Breast epithelium (tissue), 4 donors: Measurements from ENCODE around the gene TFF3. TPM values are rescaled to one million over a fixed set of nuclear protein-coding genes. Genes with fewer than 3 reads are reported as not detected.
A peak's percentile ranks its signal among the peaks of the same experiment; 100 is the strongest.

Experiments
- DNase-seq, 2 donors: peaks; one replicate each; pipeline ENCODE4 v3.0.0-alpha.2; 2019; ENCODE audit warnings: low spot score in 2 of 2
- H3K27ac ChIP-seq, 2 donors: fragments of 200-600 bp; sonication (generic) in 1 of 2; one replicate each; pipeline ENCODE4 v1.5.1; 2016 to 2019; ENCODE audit warnings: mild to moderate bottlenecking in 1 of 2
- H3K27me3 ChIP-seq, 2 donors: fragments of 200-600 bp; sonication (generic) in 1 of 2; one replicate each; pipeline versions ENCODE4 v1.5.1 to v1.6.0; 2017 to 2019; ENCODE audit warnings: control low read depth in 1 of 2, mild to moderate bottlenecking in 1 of 2
- H3K36me3 ChIP-seq: fragments of 200-600 bp; one replicate; pipeline ENCODE4 v1.5.1; 2019
- H3K4me1 ChIP-seq, 2 donors: fragments of 200-600 bp; sonication (generic); one replicate each; pipeline ENCODE4 v1.5.1; 2016 to 2019; ENCODE audit warnings: control low read depth in 1 of 2
- H3K4me3 ChIP-seq, 3 donors: fragments of 200-600 bp; sonication (generic); 1 replicate in 2 of 3; 2 replicates in 1 of 3; pipeline ENCODE4 v1.5.1; 2016 to 2019; ENCODE audit warnings: mild to moderate bottlenecking in 3 of 3, moderate library complexity in 2 of 3
- H3K9me3 ChIP-seq, 2 donors: fragments of 200-600 bp; sonication (generic) in 1 of 2; one replicate each; pipeline ENCODE4 v1.5.1; 2016 to 2019; ENCODE audit warnings: control low read depth in 1 of 2
- POLR2A ChIP-seq: fragments of 450-650 bp; IDR thresholded peaks from one replicate; pipeline ENCODE4 v1.6.1; 2016; ENCODE audit warnings: antibody characterized with exemption, mild to moderate bottlenecking, moderate library complexity
- POLR2AphosphoS5 ChIP-seq, 3 donors: sonication (generic); formaldehyde crosslinking; IDR thresholded peaks; one replicate each; pipeline ENCODE4 v1.6.1; 2017; ENCODE audit warnings: antibody characterized with exemption in 3 of 3
- intact Hi-C: fragments of 100-400 bp; cut with DNase I; formaldehyde crosslinking; loops from one replicate; pipeline ENCODE4 v1.15.1; 2023; ENCODE audit warnings: low total_unique reads
- total RNA-seq, 3 donors: library from RNA; depleted of rRNA; stranded (reverse); fragments of >200 nt; gene quantifications; one replicate each; pipeline ENCODE4 v1.1.0, GENCODE V29; 2016
- TF ChIP-seq, protein P1 (sequence below), 3 donors: fragments of 450-650 bp; IDR thresholded peaks; one replicate each; pipeline ENCODE4 v1.5.1; 2016 to 2017; ENCODE audit warnings: antibody characterized with exemption in 3 of 3, mild to moderate bottlenecking in 3 of 3, moderate library complexity in 3 of 3

The TFF3 gene
- total RNA-seq, 3 donors from 2014 or later: 0.96 to 108 (median 11.4) TPM

DNA sequence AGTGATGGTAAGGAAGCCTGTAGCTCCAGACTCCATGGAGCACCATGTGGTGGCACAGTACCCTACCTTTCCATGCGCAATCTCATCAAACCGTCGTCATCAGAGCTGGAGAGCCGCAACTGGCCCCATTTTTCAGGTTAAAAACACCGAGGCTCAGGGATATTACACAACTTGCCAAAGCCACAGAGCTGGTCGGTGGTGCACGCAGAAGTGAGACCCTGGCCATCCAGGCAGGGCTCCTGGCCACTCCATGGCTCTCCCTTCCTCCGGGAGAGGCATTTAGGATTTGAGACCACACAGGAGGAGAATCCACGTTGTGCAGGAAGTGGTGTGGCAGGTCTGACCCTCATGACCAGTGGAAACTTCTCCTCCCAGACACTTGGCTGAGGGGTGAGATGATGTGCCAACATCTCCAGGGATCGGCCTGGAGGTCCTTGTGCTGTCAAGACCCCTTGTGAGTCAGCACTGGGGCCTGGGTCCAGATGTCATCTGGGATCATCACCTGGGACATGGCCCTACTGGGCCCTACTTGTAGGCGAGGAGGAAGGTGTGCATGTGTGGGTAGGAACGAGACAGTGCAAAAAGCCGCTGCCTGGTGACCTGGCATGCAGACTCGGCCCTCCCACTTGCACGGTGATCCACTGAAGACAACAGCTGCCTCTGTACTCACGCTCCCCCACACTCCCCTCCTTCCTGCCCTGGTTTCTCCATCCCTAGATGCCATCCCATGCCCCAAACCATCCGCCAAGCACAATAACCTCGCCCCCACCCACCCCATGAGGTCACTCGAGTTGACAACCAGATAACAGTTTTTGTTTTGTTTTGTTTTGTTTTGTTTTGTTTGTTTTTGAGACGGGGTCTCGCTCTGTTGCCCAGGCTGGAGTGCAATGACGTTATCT, 10.4 kb downstream of the TFF3 start:
- Histone ChIP-seq H3K9me3 (no peaks in the 10 kb centered on the region), H3K27ac (no peak overlapping the region), H3K36me3 (no peaks in the 10 kb centered on the region), H3K4me3 (no peak overlapping the region), H3K4me1 (peaks cover 0 to 4% of the 10 kb centered on the region in 2 donors), H3K27me3 (peaks cover 0 to 8% of the 10 kb centered on the region in 2 donors)
- intact Hi-C loops: no loop called here
- TF ChIP-seq, protein P1, sequence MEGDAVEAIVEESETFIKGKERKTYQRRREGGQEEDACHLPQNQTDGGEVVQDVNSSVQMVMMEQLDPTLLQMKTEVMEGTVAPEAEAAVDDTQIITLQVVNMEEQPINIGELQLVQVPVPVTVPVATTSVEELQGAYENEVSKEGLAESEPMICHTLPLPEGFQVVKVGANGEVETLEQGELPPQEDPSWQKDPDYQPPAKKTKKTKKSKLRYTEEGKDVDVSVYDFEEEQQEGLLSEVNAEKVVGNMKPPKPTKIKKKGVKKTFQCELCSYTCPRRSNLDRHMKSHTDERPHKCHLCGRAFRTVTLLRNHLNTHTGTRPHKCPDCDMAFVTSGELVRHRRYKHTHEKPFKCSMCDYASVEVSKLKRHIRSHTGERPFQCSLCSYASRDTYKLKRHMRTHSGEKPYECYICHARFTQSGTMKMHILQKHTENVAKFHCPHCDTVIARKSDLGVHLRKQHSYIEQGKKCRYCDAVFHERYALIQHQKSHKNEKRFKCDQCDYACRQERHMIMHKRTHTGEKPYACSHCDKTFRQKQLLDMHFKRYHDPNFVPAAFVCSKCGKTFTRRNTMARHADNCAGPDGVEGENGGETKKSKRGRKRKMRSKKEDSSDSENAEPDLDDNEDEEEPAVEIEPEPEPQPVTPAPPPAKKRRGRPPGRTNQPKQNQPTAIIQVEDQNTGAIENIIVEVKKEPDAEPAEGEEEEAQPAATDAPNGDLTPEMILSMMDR (IDR thresholded peaks at IDR 0.05): no peak
- DNase-seq: peak in 1 of 2 donors; percentile 7

DNA sequence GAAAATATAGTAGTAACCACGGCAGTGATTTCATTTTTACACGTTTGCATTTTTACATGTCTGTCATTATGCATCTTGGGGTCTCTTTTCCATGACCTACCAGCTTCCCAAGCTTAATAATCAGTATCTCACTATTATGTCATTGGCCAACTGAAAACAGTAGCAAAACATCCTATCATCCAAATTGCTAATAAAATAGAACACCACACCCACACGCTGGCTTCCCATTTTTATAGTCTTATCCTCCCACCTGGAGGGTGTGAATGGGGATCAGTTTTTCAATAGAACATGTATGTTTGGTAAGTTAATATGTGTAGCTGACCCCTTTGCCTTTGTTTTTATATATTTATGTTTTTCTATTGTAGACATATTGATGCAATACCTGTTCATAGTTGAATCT, 11.8 kb downstream of the TFF3 start:
- intact Hi-C loops: no loop called here
- H3K27ac ChIP-seq: peak overlapping the region in 1 of 2 donors; percentile 77
- peaks cover 0 to 8% of the 10 kb centered on the region in 2 donors for H3K27me3 ChIP-seq
- no peaks in the 10 kb centered on the region for H3K36me3 ChIP-seq
- peaks cover 0 to 4% of the 10 kb centered on the region in 2 donors for H3K4me1 ChIP-seq
- DNase-seq: no peak
- no peak overlapping the region for H3K4me3 ChIP-seq
- TF ChIP-seq, protein P1 (IDR thresholded peaks at IDR 0.05): no peak
- TF ChIP-seq POLR2A: no peak
- no peak for TF ChIP-seq POLR2AphosphoS5 (IDR thresholded peaks at IDR 0.05)
- no peaks in the 10 kb centered on the region for H3K9me3 ChIP-seq

DNA sequence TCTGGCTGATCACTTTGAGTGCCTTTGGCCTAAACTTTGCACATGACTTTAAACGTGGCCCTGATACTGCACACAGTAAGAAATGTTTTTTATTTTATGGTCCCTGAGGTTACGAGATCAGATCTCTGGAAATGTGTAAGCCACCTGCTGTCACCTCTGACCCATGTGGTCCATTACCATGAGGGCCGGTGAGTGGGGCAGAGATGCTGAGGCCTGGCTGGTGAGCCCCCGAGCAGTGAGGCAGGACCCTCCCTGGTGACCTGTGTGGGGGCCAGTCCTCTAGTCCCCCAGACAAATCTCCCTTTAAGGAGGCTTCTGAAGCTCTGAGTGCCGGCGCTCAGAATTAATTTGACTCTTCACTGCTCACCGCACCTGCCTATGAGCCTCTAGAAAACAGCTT, 12.4 kb downstream of the TFF3 start:
- Histone ChIP-seq H3K27ac (peak overlapping the region; percentile 25 to 77), H3K4me3 (no peak overlapping the region), H3K9me3 (no peaks in the 10 kb centered on the region), H3K4me1 (peaks cover 0 to 4% of the 10 kb centered on the region in 2 donors), H3K27me3 (peaks cover 0 to 5% of the 10 kb centered on the region in 2 donors), H3K36me3 (no peaks in the 10 kb centered on the region)
- intact Hi-C loops: no loop called here
- TF ChIP-seq POLR2AphosphoS5 (IDR thresholded peaks at IDR 0.05) (no peak), POLR2A (no peak)
- TF ChIP-seq, protein P1 (IDR thresholded peaks at IDR 0.05): no peak
- DNase-seq: no peak

DNA sequence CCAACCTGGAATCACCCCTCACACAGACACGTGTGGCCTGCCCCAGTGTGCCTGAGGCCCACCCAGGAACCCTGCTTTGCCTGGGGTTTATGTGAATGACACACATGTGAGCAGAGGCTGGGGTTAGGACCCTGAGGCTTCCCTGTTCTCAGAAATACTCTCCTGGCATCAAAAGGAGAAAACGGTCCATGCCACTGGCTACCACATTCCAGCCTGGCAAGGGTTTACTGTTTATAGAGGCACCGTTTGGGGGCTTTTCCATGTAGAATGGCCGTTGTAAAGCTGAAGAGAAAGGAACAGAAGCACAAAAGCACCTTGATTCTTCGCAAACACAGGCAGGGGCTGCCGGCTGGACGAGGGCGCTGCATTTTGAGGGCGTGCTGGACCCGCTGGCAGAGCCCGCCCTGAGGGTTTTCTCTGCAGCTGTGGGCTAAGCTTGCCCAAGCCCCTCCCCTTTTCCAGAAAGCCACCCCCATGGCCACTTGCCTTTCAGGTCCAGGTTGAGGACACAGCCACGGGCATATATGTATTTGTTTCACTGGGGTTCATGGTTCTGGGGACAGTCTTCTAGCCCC, 13.0 kb downstream of the TFF3 start:
- Histone ChIP-seq H3K36me3 (no peaks in the 10 kb centered on the region), H3K4me3 (no peak overlapping the region), H3K27me3 (peaks cover 0 to under 1% of the 10 kb centered on the region in 2 donors), H3K4me1 (peaks cover 0 to 4% of the 10 kb centered on the region in 2 donors), H3K9me3 (no peaks in the 10 kb centered on the region), H3K27ac (peak overlapping the region; percentile 25 to 77)
- no peak for DNase-seq
- intact Hi-C loops: no loop called here
- TF ChIP-seq POLR2A (no peak), POLR2AphosphoS5 (IDR thresholded peaks at IDR 0.05) (peak in 1 of 3 donors; percentile 50)

DNA sequence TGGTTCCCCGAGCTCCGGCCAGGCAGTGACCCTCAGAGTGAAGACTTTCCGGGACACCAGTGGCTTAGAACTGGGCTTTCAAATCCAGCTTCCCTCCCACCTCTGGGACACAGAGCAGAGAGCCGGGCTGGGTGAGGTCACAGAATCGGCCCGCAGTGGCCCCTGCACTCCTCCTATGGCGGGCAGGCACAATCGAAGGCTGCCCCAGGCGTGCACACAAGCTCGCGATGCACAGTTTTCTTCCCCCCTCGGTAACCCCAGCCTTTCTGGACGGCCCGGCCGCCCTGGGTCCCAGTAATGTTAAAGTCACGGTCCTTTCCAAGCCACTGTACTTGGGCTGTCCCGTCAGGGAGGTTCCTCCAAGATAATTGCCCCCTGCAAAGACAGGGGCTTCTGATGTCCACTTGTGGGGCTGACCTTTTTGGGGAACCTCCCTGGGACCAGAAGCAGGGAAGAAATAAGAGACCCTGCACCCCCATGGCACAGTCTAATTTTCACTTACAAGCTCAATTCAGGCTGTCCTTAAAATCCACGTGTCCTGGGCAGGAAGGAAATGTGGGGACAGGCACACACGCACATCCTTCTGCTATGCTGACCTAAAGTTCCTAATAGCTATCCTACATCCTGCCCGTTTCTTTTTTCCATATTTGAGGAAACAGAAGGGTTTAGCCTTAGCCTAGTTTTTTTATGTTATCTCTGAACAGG, 13.7 kb downstream of the TFF3 start:
- H3K27ac ChIP-seq: peak overlapping the region; percentile 48 to 80
- no peaks in the 10 kb centered on the region for H3K9me3 ChIP-seq
- no peaks in the 10 kb centered on the region for H3K27me3 ChIP-seq
- no peaks in the 10 kb centered on the region for H3K36me3 ChIP-seq
- intact Hi-C loops: no loop called here
- H3K4me3 ChIP-seq: no peak overlapping the region
- TF ChIP-seq POLR2A (no peak), POLR2AphosphoS5 (IDR thresholded peaks at IDR 0.05) (peak in 1 of 3 donors; percentile 53)
- DNase-seq: no peak
- peaks cover 0 to 4% of the 10 kb centered on the region in 2 donors for H3K4me1 ChIP-seq
